Fibroblast of peridontal ligament (primary cell): Measurements from ENCODE around the gene IL24.

ENCODE experiments used
- DNase-seq: peaks from one replicate; pipeline ENCODE4 v3.0.0-alpha.2; 2010; ENCODE audit errors: extremely low read depth

Gene IL24

GRCh38 chr1:206925106-206925736 lies 28.0 kb downstream of the IL24 start:
- DNase-seq: no peak

- no peak for DNase-seq
Measured at GRCh38 chr1:206926286-206926685, 29.0 kb downstream of the IL24 start.

GRCh38 chr1:206929524-206929923 lies 32.3 kb downstream of the IL24 start:
- no peak for DNase-seq

- no peak for DNase-seq
Measured at GRCh38 chr1:206930210-206930798, 33.1 kb downstream of the IL24 start.

- no peak for DNase-seq
Measured at GRCh38 chr1:206931709-206932108, 34.5 kb downstream of the IL24 start.

GRCh38 chr1:206932177-206932576 lies 34.9 kb downstream of the IL24 start:
- no peak for DNase-seq

- DNase-seq: no peak
Measured at GRCh38 chr1:206933333-206933945, 36.2 kb downstream of the IL24 start.

- no peak for DNase-seq
Measured at GRCh38 chr1:206935491-206936067, 38.3 kb downstream of the IL24 start.

GRCh38 chr1:206937425-206937824 lies 40.2 kb downstream of the IL24 start:
- no peak for DNase-seq

GRCh38 chr1:206939131-206939530 lies 41.9 kb downstream of the IL24 start:
- DNase-seq: no peak

- no peak for DNase-seq
Measured at GRCh38 chr1:206939841-206940587, 42.8 kb downstream of the IL24 start.

GRCh38 chr1:206940588-206940936 lies 43.3 kb downstream of the IL24 start:
- no peak for DNase-seq

GRCh38 chr1:206941766-206942418 lies 44.6 kb downstream of the IL24 start:
- DNase-seq: no peak

- no peak for DNase-seq
Measured at GRCh38 chr1:206944703-206945102, 47.5 kb downstream of the IL24 start.

- DNase-seq: no peak
Measured at GRCh38 chr1:206945779-206946178, 48.5 kb downstream of the IL24 start.

GRCh38 chr1:206946261-206946660 lies 49.0 kb downstream of the IL24 start, which contains the start of gene PIGR:
TSS of gene PIGR (minus strand) at chr1:206946466. CDS start at chr1:206940531, 5,935 bp downstream.
- DNase-seq: no peak

GRCh38 chr1:206947255-206947654 lies 50.0 kb downstream of the IL24 start:
- no peak for DNase-seq

GRCh38 chr1:206949208-206949607 lies 52.0 kb downstream of the IL24 start:
- DNase-seq: no peak

GRCh38 chr1:206949641-206950040 lies 52.4 kb downstream of the IL24 start:
- no peak for DNase-seq

- no peak for DNase-seq
Measured at GRCh38 chr1:206951318-206952100, 54.3 kb downstream of the IL24 start.

- DNase-seq: no peak
Measured at GRCh38 chr1:206952171-206952570, 54.9 kb downstream of the IL24 start.
